Epithelial cell of proximal tubule (primary cell): ENCODE measurements around the gene FAM184B. TPM values are rescaled to one million over a fixed set of nuclear protein-coding genes. Genes with fewer than 3 reads are reported as not detected.

Source experiments
- DNase-seq: peaks from one replicate; pipeline ENCODE4 v3.0.0-alpha.2; 2011; ENCODE audit warnings: low read depth
- H3K4me3 ChIP-seq: 2 replicates; pipeline ENCODE4 v1.5.1; 2011; ENCODE audit warnings: low read depth, mild to moderate bottlenecking, low read length
- CTCF ChIP-seq: conservative IDR thresholded peaks from 2 replicates; pipeline ENCODE4 v1.5.1; 2012; ENCODE audit warnings: low read depth, mild to moderate bottlenecking, low read length
- total RNA-seq: library from RNA; depleted of rRNA; stranded (reverse); fragments of >200 nt; gene quantifications from 2 replicates; pipeline ENCODE4 v1.2.3, GENCODE V29; 2015

The FAM184B gene
- total RNA-seq, 1 donor from 2014 or later, result 0.17 TPM

- TF ChIP-seq CTCF, result no peak
- DNase-seq, result no peak
Measured at GRCh38 chr4:17709763-17710068, 71.7 kb downstream of the FAM184B start.

GRCh38 chr4:17708992-17709762, 72.2 kb downstream of the FAM184B start:
- no peak overlapping the region for H3K4me3 ChIP-seq
- DNase-seq, result no peak
- TF ChIP-seq CTCF, result no peak

More at GRCh38 chr4:17709763-17710068, 71.7 kb downstream of the FAM184B start:
- H3K4me3 ChIP-seq, result no peak overlapping the region

GRCh38 chr4:17707671-17708070, 73.8 kb downstream of the FAM184B start:
- no peak for DNase-seq
- no peak for TF ChIP-seq CTCF
- no peak overlapping the region for H3K4me3 ChIP-seq

GRCh38 chr4:17705107-17705506, 76.3 kb downstream of the FAM184B start:
- TF ChIP-seq CTCF, result no peak
- DNase-seq, result no peak

GRCh38 chr4:17704020-17704650, 77.3 kb downstream of the FAM184B start:
- H3K4me3 ChIP-seq, result no peak overlapping the region
- TF ChIP-seq CTCF, result no peak
- DNase-seq, result no peak

More at GRCh38 chr4:17705107-17705506, 76.3 kb downstream of the FAM184B start:
- H3K4me3 ChIP-seq, result no peak overlapping the region

GRCh38 chr4:17702641-17703040, 78.8 kb downstream of the FAM184B start:
- H3K4me3 ChIP-seq, result no peak overlapping the region
- no peak for DNase-seq
- TF ChIP-seq CTCF, result no peak

GRCh38 chr4:17701882-17702281, 79.5 kb downstream of the FAM184B start:
- no peak overlapping the region for H3K4me3 ChIP-seq
- no peak for TF ChIP-seq CTCF
- no peak for DNase-seq
